GM18519 (cell line): ENCODE measurements around the gene PBX1.
A peak's percentile ranks its signal among the peaks of the same experiment; 100 is the strongest.
"Not testable (repeated sequence)": the region's sequence is repeated elsewhere in the genome, so short reads cannot be mapped to it uniquely, and the experiment has no call there.

Experiments used
- ATAC-seq: cut with Tn5 transposase; IDR thresholded peaks from one replicate; pipeline ENCODE4 v1.9.1; 2021; ENCODE audit warnings: mild to moderate bottlenecking, moderate library complexity; ENCODE audit not compliant: unreplicated experiment, low FRiP score

Gene PBX1

GRCh38 chr1:164558461-164559341 lies at the start of gene PBX1:
PBX1 (plus strand) TSS chr1:164559184.
- peak; percentile 100 for ATAC-seq

- no peak for ATAC-seq
These were observed 48.5 kb upstream of the PBX1 start for GRCh38 chr1:164510435-164510834.

- ATAC-seq, result no peak
These were observed 47.8 kb upstream of the PBX1 start for GRCh38 chr1:164511001-164511705.

GRCh38 chr1:164515231-164515630 lies 43.8 kb upstream of the PBX1 start:
- no peak for ATAC-seq

- no peak for ATAC-seq
These were observed 43.2 kb upstream of the PBX1 start for GRCh38 chr1:164515711-164516331.

GRCh38 chr1:164516591-164516990 lies 42.4 kb upstream of the PBX1 start:
- ATAC-seq, result no peak

- no peak for ATAC-seq
These were observed 40.2 kb upstream of the PBX1 start for GRCh38 chr1:164518692-164519332.

GRCh38 chr1:164519426-164519825 lies 39.6 kb upstream of the PBX1 start:
- ATAC-seq, result no peak

GRCh38 chr1:164524810-164525209 lies 34.2 kb upstream of the PBX1 start:
- no peak for ATAC-seq

GRCh38 chr1:164534863-164535610 lies 23.9 kb upstream of the PBX1 start:
- no peak for ATAC-seq

GRCh38 chr1:164552463-164552988 lies 6.5 kb upstream of the PBX1 start:
- ATAC-seq, result not testable (repeated sequence)

- ATAC-seq, result no peak
These were observed 1.7 kb upstream of the PBX1 start for GRCh38 chr1:164557270-164557669.

- no peak for ATAC-seq
These were observed 513 bp downstream of the PBX1 start for GRCh38 chr1:164559342-164560051.

GRCh38 chr1:164560121-164560541 lies 1.1 kb downstream of the PBX1 start:
- no peak for ATAC-seq

- ATAC-seq, result no peak
These were observed 1.6 kb downstream of the PBX1 start for GRCh38 chr1:164560556-164560955.

GRCh38 chr1:164561007-164561406 lies 2.0 kb downstream of the PBX1 start:
- no peak for ATAC-seq

- ATAC-seq, result no peak
These were observed 2.5 kb downstream of the PBX1 start for GRCh38 chr1:164561472-164561871.

GRCh38 chr1:164562061-164562460 lies 3.1 kb downstream of the PBX1 start:
- no peak for ATAC-seq

- no peak for ATAC-seq
These were observed 3.5 kb downstream of the PBX1 start for GRCh38 chr1:164562511-164562910.
